Measurements from ENCODE around the gene CBX4.

- TF ChIP-seq ZNF19 (tag by site-specific recombination; IDR thresholded peaks at IDR 0.05; ENCODE audit: low read depth), result no peak
- TF ChIP-seq ELK4 (IDR thresholded peaks at IDR 0.05; ENCODE audit: borderline replicate concordance, low read depth, low read length), result no peak
- TF ChIP-seq CTCF (tag by site-specific recombination; IDR thresholded peaks at IDR 0.05), result no peak
- no peak for TF ChIP-seq ZNF133 (tag by site-specific recombination; IDR thresholded peaks at IDR 0.05)
- TF ChIP-seq ZNF391 (tag by site-specific recombination; IDR thresholded peaks at IDR 0.05; ENCODE audit: borderline replicate concordance, low read depth), result no peak
- no peak for TF ChIP-seq GLI4 (tag by site-specific recombination; IDR thresholded peaks at IDR 0.05)
- no peak for TF ChIP-seq BCL11A (tag by site-specific recombination; IDR thresholded peaks at IDR 0.05; ENCODE audit: low read depth)
- no peak for TF ChIP-seq PRDM4 (tag by site-specific recombination; IDR thresholded peaks at IDR 0.05)
These were observed 4.9 kb upstream of the CBX4 start for GRCh38 chr17:79843816-79844800.
